ENCODE data around the gene SPAG17.

SPAG17 gene

GRCh38 chr1:118075116-118075515, 109.9 kb downstream of the SPAG17 start:
- no peak for DNase-seq (ENCODE audit: low spot score)

GRCh38 chr1:118073648-118074435, 111.2 kb downstream of the SPAG17 start:
- no peak for DNase-seq (ENCODE audit: low spot score)

- DNase-seq (ENCODE audit: low spot score) = no peak
These were observed 135.0 kb downstream of the SPAG17 start for GRCh38 chr1:118049981-118050380.

GRCh38 chr1:118047650-118048224, 137.3 kb downstream of the SPAG17 start:
- DNase-seq (ENCODE audit: low spot score) = no peak

- DNase-seq (ENCODE audit: low spot score) = no peak
These were observed 137.9 kb downstream of the SPAG17 start for GRCh38 chr1:118047006-118047649.

GRCh38 chr1:118043624-118044023, 141.4 kb downstream of the SPAG17 start:
- DNase-seq (ENCODE audit: low spot score) = no peak

GRCh38 chr1:118042501-118042900, 142.5 kb downstream of the SPAG17 start:
- no peak for DNase-seq (ENCODE audit: low spot score)

- no peak for DNase-seq (ENCODE audit: low spot score)
These were observed 145.9 kb downstream of the SPAG17 start for GRCh38 chr1:118039170-118039569.

GRCh38 chr1:118032883-118033282, 152.1 kb downstream of the SPAG17 start:
- DNase-seq (ENCODE audit: low spot score) = no peak

- DNase-seq (ENCODE audit: low spot score) = no peak
These were observed 156.8 kb downstream of the SPAG17 start for GRCh38 chr1:118028267-118028666.

- no peak for DNase-seq (ENCODE audit: low spot score)
These were observed 161.8 kb downstream of the SPAG17 start for GRCh38 chr1:118023199-118023598.

- DNase-seq (ENCODE audit: low spot score) = no peak
These were observed 163.4 kb downstream of the SPAG17 start for GRCh38 chr1:118021668-118022067.

GRCh38 chr1:118018060-118018459, 167.0 kb downstream of the SPAG17 start:
- no peak for DNase-seq (ENCODE audit: low spot score)

GRCh38 chr1:118013938-118014337, 171.1 kb downstream of the SPAG17 start:
- no peak for DNase-seq (ENCODE audit: low spot score)

- no peak for DNase-seq (ENCODE audit: low spot score)
These were observed 171.7 kb downstream of the SPAG17 start for GRCh38 chr1:118013336-118013735.

- DNase-seq (ENCODE audit: low spot score) = no peak
These were observed 172.4 kb downstream of the SPAG17 start for GRCh38 chr1:118012515-118013124.

GRCh38 chr1:118008011-118008410, 177.0 kb downstream of the SPAG17 start:
- DNase-seq (ENCODE audit: low spot score) = no peak

GRCh38 chr1:118007391-118007790, 177.6 kb downstream of the SPAG17 start:
- DNase-seq (ENCODE audit: low spot score) = no peak

GRCh38 chr1:118004312-118004711, 180.7 kb downstream of the SPAG17 start:
- DNase-seq (ENCODE audit: low spot score) = no peak

- DNase-seq (ENCODE audit: low spot score) = no peak
These were observed 199.1 kb downstream of the SPAG17 start for GRCh38 chr1:117985973-117986372.

GRCh38 chr1:117985239-117985638, 199.8 kb downstream of the SPAG17 start:
- no peak for DNase-seq (ENCODE audit: low spot score)

GRCh38 chr1:117981455-117982192, 203.4 kb downstream of the SPAG17 start:
- DNase-seq (ENCODE audit: low spot score) = no peak
